NT2/D1 (cell line): ENCODE results near the gene TOP3A.
"Not testable (repeated sequence)": the region's sequence is repeated elsewhere in the genome, so short reads cannot be mapped to it uniquely, and the experiment has no call there.

Experiments used
- YY1 ChIP-seq: IDR thresholded peaks from 2 replicates; pipeline ENCODE4 v1.6.1; 2011; ENCODE audit not compliant: insufficient read length, insufficient read depth
- ZNF274 ChIP-seq: IDR thresholded peaks from 2 replicates; pipeline ENCODE4 v1.6.1; 2011; ENCODE audit warnings: mild to moderate bottlenecking, low read depth, low read length

DNA sequence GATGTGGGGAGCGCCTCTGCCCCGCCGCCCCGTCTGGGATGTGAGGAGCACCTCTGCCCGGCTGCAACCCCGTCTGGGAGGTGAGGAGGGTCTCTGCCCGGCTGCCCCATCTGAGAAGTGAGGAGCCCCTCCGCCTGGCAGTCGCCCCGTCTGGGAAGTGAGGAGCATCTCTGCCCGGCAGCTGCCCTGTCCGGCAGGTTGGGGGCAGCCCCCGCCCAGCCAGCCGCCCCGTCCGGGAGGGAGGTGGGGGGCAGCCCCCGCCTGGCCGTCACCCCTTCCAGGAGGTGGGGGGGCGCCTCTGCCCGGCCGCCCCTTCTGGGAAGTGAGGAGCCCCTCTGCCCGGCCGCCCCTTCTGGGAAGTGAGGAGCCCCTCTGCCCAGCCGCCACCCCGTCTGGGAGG lies 23.4 kb upstream of the TOP3A start:
- not testable (repeated sequence) for TF ChIP-seq YY1, ZNF274
